SU-DHL-6 (cell line): ENCODE results near the gene CLEC4D.

ENCODE experiments used
- EZH2phosphoT487 ChIP-seq: fragments of 200-600 bp; sonication (generic), shearing (Covaris generic); conservative IDR thresholded peaks from 2 replicates; pipeline ENCODE4 v1.6.1; 2018; ENCODE audit warnings: mild to moderate bottlenecking, antibody characterized with exemption, low read length, moderate library complexity, mixed read lengths
- TF ChIP-seq, protein P1 (sequence below): fragments of 200-600 bp; sonication (generic); IDR thresholded peaks from one replicate; pipeline ENCODE4 v1.5.1; 2017; ENCODE audit warnings: antibody characterized with exemption, mild to moderate bottlenecking, low read length, moderate library complexity; ENCODE audit not compliant: insufficient read depth, poor library complexity, severe bottlenecking

DNA sequence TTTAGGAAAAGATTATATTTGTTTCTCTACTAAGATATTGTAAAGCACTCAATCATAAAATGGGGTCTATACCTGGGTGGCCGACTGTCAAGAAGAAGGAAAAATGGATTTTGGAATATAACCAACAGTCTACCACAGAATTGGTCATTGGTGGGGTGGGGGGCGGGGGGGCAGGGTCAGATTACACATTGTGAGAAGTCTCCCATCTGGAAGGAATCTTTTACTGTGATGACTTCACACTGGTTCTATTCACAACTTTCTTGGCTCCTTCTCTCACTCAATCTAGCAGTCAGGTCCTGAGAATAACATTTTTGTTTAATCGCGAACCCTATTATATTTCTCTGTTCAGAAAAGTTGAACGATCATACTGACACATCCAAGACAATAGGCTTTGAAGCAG lies 36.1 kb downstream of the CLEC4D start:
- TF ChIP-seq, protein P1, sequence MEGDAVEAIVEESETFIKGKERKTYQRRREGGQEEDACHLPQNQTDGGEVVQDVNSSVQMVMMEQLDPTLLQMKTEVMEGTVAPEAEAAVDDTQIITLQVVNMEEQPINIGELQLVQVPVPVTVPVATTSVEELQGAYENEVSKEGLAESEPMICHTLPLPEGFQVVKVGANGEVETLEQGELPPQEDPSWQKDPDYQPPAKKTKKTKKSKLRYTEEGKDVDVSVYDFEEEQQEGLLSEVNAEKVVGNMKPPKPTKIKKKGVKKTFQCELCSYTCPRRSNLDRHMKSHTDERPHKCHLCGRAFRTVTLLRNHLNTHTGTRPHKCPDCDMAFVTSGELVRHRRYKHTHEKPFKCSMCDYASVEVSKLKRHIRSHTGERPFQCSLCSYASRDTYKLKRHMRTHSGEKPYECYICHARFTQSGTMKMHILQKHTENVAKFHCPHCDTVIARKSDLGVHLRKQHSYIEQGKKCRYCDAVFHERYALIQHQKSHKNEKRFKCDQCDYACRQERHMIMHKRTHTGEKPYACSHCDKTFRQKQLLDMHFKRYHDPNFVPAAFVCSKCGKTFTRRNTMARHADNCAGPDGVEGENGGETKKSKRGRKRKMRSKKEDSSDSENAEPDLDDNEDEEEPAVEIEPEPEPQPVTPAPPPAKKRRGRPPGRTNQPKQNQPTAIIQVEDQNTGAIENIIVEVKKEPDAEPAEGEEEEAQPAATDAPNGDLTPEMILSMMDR, result no peak
- no peak for TF ChIP-seq EZH2phosphoT487
